AG04450 (cell line): ENCODE data around the gene SALL3. TPM values are rescaled to one million over a fixed set of nuclear protein-coding genes. Genes with fewer than 3 reads are reported as not detected.

Source experiments
- CTCF ChIA-PET: fragments of 300-600, 350-600 bp; formaldehyde crosslinking; extraction: SDS; loops from one replicate; lab custom pipeline; 2022; ENCODE audit warnings: antibody characterized with exemption, inconsistent platforms; lab: Charles Lee
- POLR2A ChIA-PET: fragments of 350-600 bp; formaldehyde crosslinking; extraction: SDS; loops from one replicate; lab custom pipeline; 2021; ENCODE audit warnings: antibody characterized with exemption, inconsistent platforms; lab: Yijun Ruan, JAX
- DNase-seq: peaks from one replicate; pipeline ENCODE4 v3.0.0-alpha.2; 2011; ENCODE audit warnings: low read depth, low spot score
- H3K27ac ChIP-seq: one replicate; pipeline ENCODE4 v1.5.1; 2012; ENCODE audit warnings: low read depth, low read length, control low read depth
- H3K27me3 ChIP-seq: one replicate; pipeline ENCODE4 v1.6.0; 2012; ENCODE audit warnings: low read length; ENCODE audit not compliant: control insufficient read depth, insufficient read depth
- H3K4me3 ChIP-seq: 2 replicates; pipeline ENCODE4 v1.5.1; 2011; ENCODE audit warnings: mild to moderate bottlenecking, low read depth, low read length, control low read depth
- H3K9me3 ChIP-seq: 2 replicates; pipeline ENCODE4 v1.5.1; 2012; ENCODE audit warnings: low read length; ENCODE audit not compliant: control insufficient read depth, insufficient read depth
- CTCF ChIP-seq: IDR thresholded peaks from 2 replicates; pipeline ENCODE4 v1.5.1; 2011; ENCODE audit warnings: low read depth, low read length, control low read depth, inconsistent platforms
- polyA plus RNA-seq: library from polyadenylated mRNA; depleted of rRNA; stranded (reverse); fragments of >200 nt; gene quantifications from 2 replicates; pipeline ENCODE4 v1.2.3, GENCODE V29; 2011

The SALL3 gene
- polyA plus RNA-seq, 1 experiment, result not detected

GRCh38 chr18:78993014-78993926 is 13.7 kb downstream of the SALL3 start:
- ChIA-PET CTCF (no interaction called here), POLR2A (no interaction called here)
- no peak overlapping the region for H3K27ac ChIP-seq
- H3K4me3 ChIP-seq, result no peak overlapping the region
- peaks cover 49% of the 10 kb centered on the region for H3K9me3 ChIP-seq
- no peaks in the 10 kb centered on the region for H3K27me3 ChIP-seq
- DNase-seq, result no peak
- no peak for TF ChIP-seq CTCF

GRCh38 chr18:78994000-78994399 is 14.4 kb downstream of the SALL3 start:
- no peak for TF ChIP-seq CTCF
- ChIA-PET CTCF (no interaction called here), POLR2A (no interaction called here)
- Histone ChIP-seq H3K4me3 (no peak overlapping the region), H3K9me3 (peaks cover 52% of the 10 kb centered on the region), H3K27me3 (no peaks in the 10 kb centered on the region), H3K27ac (no peak overlapping the region)
- DNase-seq, result no peak

- Histone ChIP-seq H3K4me3 (no peak overlapping the region), H3K27me3 (no peaks in the 10 kb centered on the region), H3K9me3 (peaks cover 52% of the 10 kb centered on the region), H3K27ac (no peak overlapping the region)
- DNase-seq, result no peak
- POLR2A ChIA-PET, result no interaction called here
- no peak for TF ChIP-seq CTCF
- CTCF ChIA-PET, result no interaction called here
Observed at GRCh38 chr18:78994531-78994930, 14.9 kb downstream of the SALL3 start.

- DNase-seq, result no peak
- no peak for TF ChIP-seq CTCF
- Histone ChIP-seq H3K27ac (no peak overlapping the region), H3K4me3 (no peak overlapping the region), H3K27me3 (no peaks in the 10 kb centered on the region), H3K9me3 (peaks cover 52% of the 10 kb centered on the region)
- ChIA-PET POLR2A (no interaction called here), CTCF (no interaction called here)
Observed at GRCh38 chr18:78994977-78995582, 15.5 kb downstream of the SALL3 start.

- CTCF ChIA-PET, result no interaction called here
Observed at GRCh38 chr18:78995740-78996395, 16.2 kb downstream of the SALL3 start.

More at GRCh38 chr18:78995740-78996395, 16.2 kb downstream of the SALL3 start:
- no peak overlapping the region for H3K27ac ChIP-seq
- H3K4me3 ChIP-seq, result no peak overlapping the region
- DNase-seq, result no peak
- H3K27me3 ChIP-seq, result no peaks in the 10 kb centered on the region
- POLR2A ChIA-PET, result no interaction called here
- TF ChIP-seq CTCF, result no peak
- H3K9me3 ChIP-seq, result peaks cover 52% of the 10 kb centered on the region
